ENCODE measurements around the gene NCAN. TPM values are rescaled to one million over a fixed set of nuclear protein-coding genes. Genes with fewer than 3 reads are reported as not detected.

The NCAN gene
- total RNA-seq, 1 donor from 2014 or later: not detected

DNA sequence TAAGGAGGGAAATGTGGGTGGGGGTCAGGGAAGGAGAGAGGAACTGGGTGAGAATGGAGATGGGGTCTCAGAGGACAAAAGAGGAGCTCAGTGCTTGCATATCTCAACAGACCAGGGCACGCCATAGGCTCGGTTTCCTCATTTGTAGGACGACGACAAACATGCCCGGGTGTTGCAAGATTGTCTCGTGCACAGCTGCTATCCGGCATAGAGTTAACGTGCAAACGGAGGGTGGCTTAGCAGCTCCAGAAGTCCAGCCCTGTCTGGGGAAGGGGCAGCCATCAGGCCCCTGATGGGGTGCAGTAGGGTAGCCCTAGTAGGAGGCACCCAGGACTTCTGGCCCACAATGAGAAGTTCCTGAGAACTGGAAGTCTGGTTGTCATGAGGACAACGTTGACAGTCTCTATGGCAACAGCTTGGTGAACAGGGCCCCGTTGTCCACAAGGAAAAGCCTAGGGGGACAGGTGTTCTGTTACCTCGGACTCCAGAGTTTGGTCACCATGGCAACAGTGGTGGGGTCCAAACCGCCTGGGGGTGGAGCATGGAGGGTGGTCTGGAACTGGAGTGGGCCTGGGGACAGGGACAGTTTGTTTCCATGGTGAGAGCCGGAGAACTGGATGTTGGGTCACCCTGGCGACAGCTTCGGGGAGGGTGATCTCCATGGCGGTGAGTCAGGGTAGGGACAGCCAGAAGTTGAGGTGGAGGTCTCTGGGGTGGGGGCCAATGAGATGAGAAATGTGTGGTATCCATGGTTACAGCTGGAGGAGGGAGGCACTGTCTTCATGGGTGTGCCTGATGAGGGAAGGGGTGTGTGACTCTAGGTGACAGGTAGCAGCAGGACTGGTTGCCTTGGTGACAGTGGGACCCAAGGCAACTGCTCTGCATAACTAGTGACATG lies 44.6 kb downstream of the NCAN start:
- H3K27me3 Mint-ChIP-seq (ENCODE audit: low read depth): peaks cover 38% of the 10 kb centered on the region
- no peak for DNase-seq (ENCODE audit: low spot score)
- H3K9me3 Mint-ChIP-seq (ENCODE audit: low read depth): peaks cover 2% of the 10 kb centered on the region
- no peak overlapping the region for H3K27ac Mint-ChIP-seq (ENCODE audit: unreplicated experiment)
- no peaks in the 10 kb centered on the region for H3K4me1 Mint-ChIP-seq (ENCODE audit: low read depth)
- H3K36me3 Mint-ChIP-seq (ENCODE audit: low read depth): no peaks in the 10 kb centered on the region
- TF ChIP-seq, protein P1, sequence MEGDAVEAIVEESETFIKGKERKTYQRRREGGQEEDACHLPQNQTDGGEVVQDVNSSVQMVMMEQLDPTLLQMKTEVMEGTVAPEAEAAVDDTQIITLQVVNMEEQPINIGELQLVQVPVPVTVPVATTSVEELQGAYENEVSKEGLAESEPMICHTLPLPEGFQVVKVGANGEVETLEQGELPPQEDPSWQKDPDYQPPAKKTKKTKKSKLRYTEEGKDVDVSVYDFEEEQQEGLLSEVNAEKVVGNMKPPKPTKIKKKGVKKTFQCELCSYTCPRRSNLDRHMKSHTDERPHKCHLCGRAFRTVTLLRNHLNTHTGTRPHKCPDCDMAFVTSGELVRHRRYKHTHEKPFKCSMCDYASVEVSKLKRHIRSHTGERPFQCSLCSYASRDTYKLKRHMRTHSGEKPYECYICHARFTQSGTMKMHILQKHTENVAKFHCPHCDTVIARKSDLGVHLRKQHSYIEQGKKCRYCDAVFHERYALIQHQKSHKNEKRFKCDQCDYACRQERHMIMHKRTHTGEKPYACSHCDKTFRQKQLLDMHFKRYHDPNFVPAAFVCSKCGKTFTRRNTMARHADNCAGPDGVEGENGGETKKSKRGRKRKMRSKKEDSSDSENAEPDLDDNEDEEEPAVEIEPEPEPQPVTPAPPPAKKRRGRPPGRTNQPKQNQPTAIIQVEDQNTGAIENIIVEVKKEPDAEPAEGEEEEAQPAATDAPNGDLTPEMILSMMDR (IDR thresholded peaks at IDR 0.05): no peak
- H3K4me3 Mint-ChIP-seq (ENCODE audit: unreplicated experiment): no peak overlapping the region

DNA sequence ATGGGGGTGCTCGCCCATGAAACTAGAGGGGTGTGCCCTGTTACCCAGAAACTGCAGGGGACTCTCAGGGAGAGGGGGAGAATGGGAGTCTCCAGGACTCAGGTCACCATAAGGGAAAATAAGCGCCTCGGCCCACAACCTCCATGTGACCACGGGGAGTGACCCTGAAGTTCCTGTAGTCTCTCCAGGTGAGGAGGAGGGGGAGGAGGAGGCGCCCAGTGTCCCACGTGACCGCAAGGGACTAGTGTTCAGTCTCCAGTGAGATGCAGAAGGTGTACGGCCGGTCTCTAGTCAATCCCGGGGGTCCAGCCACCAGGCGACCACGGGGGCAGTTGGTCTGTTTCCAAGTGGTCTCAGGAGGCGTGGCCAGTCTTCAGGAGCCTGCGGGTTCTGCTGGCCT lies 45.4 kb downstream of the NCAN start:
- Mint-ChIP-seq H3K4me3 (ENCODE audit: unreplicated experiment) (no peak overlapping the region), H3K9me3 (ENCODE audit: low read depth) (peaks cover 2% of the 10 kb centered on the region), H3K27ac (ENCODE audit: unreplicated experiment) (no peak overlapping the region), H3K4me1 (ENCODE audit: low read depth) (peaks cover 4% of the 10 kb centered on the region), H3K27me3 (ENCODE audit: low read depth) (peaks cover 35% of the 10 kb centered on the region), H3K36me3 (ENCODE audit: low read depth) (no peaks in the 10 kb centered on the region)
- no peak for DNase-seq (ENCODE audit: low spot score)
- TF ChIP-seq, protein P1 (IDR thresholded peaks at IDR 0.05): no peak

DNA sequence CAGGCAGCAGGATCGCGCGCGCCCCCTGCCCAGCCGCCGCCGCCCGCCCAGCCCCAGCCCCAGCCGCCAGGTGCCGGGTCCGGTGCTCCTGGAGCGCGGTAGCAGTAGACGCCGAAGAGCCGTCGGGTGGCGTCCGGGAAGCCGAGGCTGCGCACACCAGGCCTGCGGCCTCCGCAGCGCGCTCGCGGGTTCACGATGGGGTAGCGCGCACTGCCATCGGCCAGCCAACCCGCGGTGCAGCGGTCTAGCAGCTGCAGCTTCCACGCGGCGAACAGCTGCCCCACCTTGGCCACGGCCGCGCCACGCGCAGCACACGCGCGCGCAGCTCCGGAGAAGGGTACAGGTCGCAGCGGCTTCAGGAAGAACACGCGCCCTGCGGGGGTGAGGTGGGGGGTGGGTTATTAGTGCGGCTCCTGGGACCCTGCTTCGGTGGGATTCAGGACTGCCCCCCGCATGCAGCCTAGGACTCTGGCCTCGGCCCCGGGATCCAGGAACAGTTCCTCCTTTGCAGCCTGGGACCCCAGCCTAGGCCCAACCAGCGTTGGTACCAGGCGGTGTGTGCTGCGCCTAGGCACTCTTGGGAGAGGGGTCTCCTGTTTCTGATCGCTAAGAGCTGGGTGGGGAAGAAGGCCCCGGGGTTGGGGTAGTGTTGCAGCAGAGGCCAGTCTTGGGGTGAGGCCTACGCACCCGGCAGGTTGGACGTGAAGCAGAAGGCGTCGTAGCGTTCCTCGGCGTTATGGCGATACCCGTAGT lies 46.3 kb downstream of the NCAN start:
- TF ChIP-seq, protein P1 (IDR thresholded peaks at IDR 0.05): no peak
- no peaks in the 10 kb centered on the region for H3K36me3 Mint-ChIP-seq (ENCODE audit: low read depth)
- no peak for DNase-seq (ENCODE audit: low spot score)
- peaks cover 8% of the 10 kb centered on the region for H3K4me1 Mint-ChIP-seq (ENCODE audit: low read depth)
- no peak overlapping the region for H3K4me3 Mint-ChIP-seq (ENCODE audit: unreplicated experiment)
- H3K9me3 Mint-ChIP-seq (ENCODE audit: low read depth): peaks cover 2% of the 10 kb centered on the region
- no peak overlapping the region for H3K27ac Mint-ChIP-seq (ENCODE audit: unreplicated experiment)
- peaks cover 39% of the 10 kb centered on the region for H3K27me3 Mint-ChIP-seq (ENCODE audit: low read depth)

- Mint-ChIP-seq H3K27ac (ENCODE audit: unreplicated experiment) (no peak overlapping the region), H3K36me3 (ENCODE audit: low read depth) (no peaks in the 10 kb centered on the region), H3K4me1 (ENCODE audit: low read depth) (peaks cover 8% of the 10 kb centered on the region), H3K9me3 (ENCODE audit: low read depth) (peaks cover 2% of the 10 kb centered on the region), H3K4me3 (ENCODE audit: unreplicated experiment) (no peak overlapping the region), H3K27me3 (ENCODE audit: low read depth) (peaks cover 43% of the 10 kb centered on the region)
- TF ChIP-seq, protein P1 (IDR thresholded peaks at IDR 0.05): no peak
- no peak for DNase-seq (ENCODE audit: low spot score)
These were observed 47.0 kb downstream of the NCAN start for GRCh38 chr19:19258589-19259338.

DNA sequence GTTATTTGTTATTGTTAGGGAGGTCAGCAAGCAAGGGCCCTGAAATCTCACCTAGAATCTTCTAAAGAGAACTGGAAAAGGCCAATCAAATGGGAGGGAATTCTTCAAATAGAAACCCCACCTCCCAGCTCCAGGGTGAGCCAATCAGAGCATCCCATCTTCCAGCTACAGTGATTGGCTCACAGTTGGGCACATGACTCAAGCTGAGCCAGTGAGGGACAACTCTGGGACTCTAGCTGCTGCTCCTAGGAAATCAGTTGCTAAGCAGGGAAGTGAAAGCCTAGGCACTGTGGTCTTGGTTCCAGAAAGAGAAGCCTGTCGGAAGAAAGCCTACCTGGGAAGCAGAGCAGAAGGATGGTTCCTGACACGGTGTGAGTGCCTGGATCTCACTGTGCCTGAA lies 48.0 kb downstream of the NCAN start:
- no peaks in the 10 kb centered on the region for H3K36me3 Mint-ChIP-seq (ENCODE audit: low read depth)
- peaks cover 43% of the 10 kb centered on the region for H3K27me3 Mint-ChIP-seq (ENCODE audit: low read depth)
- TF ChIP-seq, protein P1 (IDR thresholded peaks at IDR 0.05): no peak
- no peak overlapping the region for H3K27ac Mint-ChIP-seq (ENCODE audit: unreplicated experiment)
- DNase-seq (ENCODE audit: low spot score): no peak
- H3K4me1 Mint-ChIP-seq (ENCODE audit: low read depth): peaks cover 8% of the 10 kb centered on the region
- no peak overlapping the region for H3K4me3 Mint-ChIP-seq (ENCODE audit: unreplicated experiment)
- H3K9me3 Mint-ChIP-seq (ENCODE audit: low read depth): peaks cover 2% of the 10 kb centered on the region

Measured in chondrocyte (in vitro differentiated cells).